GM19372 (cell line): ENCODE measurements around the gene MXRA7.
A peak's percentile ranks its signal among the peaks of the same experiment; 100 is the strongest.

Experiments
- ATAC-seq: cut with Tn5 transposase; IDR thresholded peaks from one replicate; pipeline ENCODE4 v1.9.1; 2021; ENCODE audit warnings: mild to moderate bottlenecking, low read depth, moderate library complexity; ENCODE audit not compliant: unreplicated experiment

Gene MXRA7

GRCh38 chr17:76681222-76682137 lies 29.3 kb downstream of the MXRA7 start:
- ATAC-seq, result no peak

- ATAC-seq, result no peak
Observed at GRCh38 chr17:76679239-76679638, 31.5 kb downstream of the MXRA7 start.

- no peak for ATAC-seq
Observed at GRCh38 chr17:76678330-76678729, 32.4 kb downstream of the MXRA7 start.

GRCh38 chr17:76677406-76677805 lies 33.4 kb downstream of the MXRA7 start:
- ATAC-seq, result no peak

GRCh38 chr17:76676629-76677028 lies 34.1 kb downstream of the MXRA7 start:
- ATAC-seq, result no peak

GRCh38 chr17:76675648-76676047 lies 35.1 kb downstream of the MXRA7 start:
- ATAC-seq, result no peak

GRCh38 chr17:76674600-76674999 lies 36.2 kb downstream of the MXRA7 start:
- ATAC-seq, result no peak

- no peak for ATAC-seq
Observed at GRCh38 chr17:76673729-76674128, 37.0 kb downstream of the MXRA7 start.

- ATAC-seq, result no peak
Observed at GRCh38 chr17:76672892-76673291, 37.9 kb downstream of the MXRA7 start.

- no peak for ATAC-seq
Observed at GRCh38 chr17:76672270-76672851, 38.4 kb downstream of the MXRA7 start.

GRCh38 chr17:76671912-76672262 lies 38.9 kb downstream of the MXRA7 start:
- peak; percentile 4 for ATAC-seq

GRCh38 chr17:76671123-76671911 lies 39.4 kb downstream of the MXRA7 start:
- peak; percentile 96 for ATAC-seq

GRCh38 chr17:76670718-76671122 lies 40.0 kb downstream of the MXRA7 start:
- ATAC-seq, result no peak

- ATAC-seq, result no peak
Observed at GRCh38 chr17:76670020-76670717, 40.6 kb downstream of the MXRA7 start.

GRCh38 chr17:76667786-76668453 lies 42.8 kb downstream of the MXRA7 start:
- no peak for ATAC-seq

GRCh38 chr17:76667491-76667755 lies 43.3 kb downstream of the MXRA7 start:
- no peak for ATAC-seq

- ATAC-seq, result no peak
Observed at GRCh38 chr17:76660656-76661042, 50.1 kb downstream of the MXRA7 start.

- ATAC-seq, result no peak
Observed at GRCh38 chr17:76659928-76660655, 50.7 kb downstream of the MXRA7 start.

GRCh38 chr17:76658242-76658662 lies 52.5 kb downstream of the MXRA7 start:
- ATAC-seq, result no peak
